BJ (cell line): Measurements from ENCODE around the gene KRTCAP3. TPM values are rescaled to one million over a fixed set of nuclear protein-coding genes. Genes with fewer than 3 reads are reported as not detected.

Source experiments
- CTCF ChIA-PET: fragments of 350-600 bp; formaldehyde crosslinking; extraction: SDS; loops from one replicate; lab custom pipeline; 2021; ENCODE audit warnings: antibody characterized with exemption, inconsistent platforms; lab: Yijun Ruan, JAX
- POLR2A ChIA-PET: fragments of 300-600 bp; sonication (Branson Sonifier 250); formaldehyde crosslinking; extraction: SDS; loops from one replicate; lab custom pipeline; 2021; ENCODE audit warnings: antibody characterized with exemption; lab: Charles Lee
- DNase-seq: peaks from one replicate; pipeline ENCODE4 v3.0.0-alpha.2; 2011; ENCODE audit warnings: low read depth
- H3K27me3 ChIP-seq: 2 replicates; pipeline ENCODE4 v1.6.0; 2011; ENCODE audit warnings: low read length; ENCODE audit not compliant: control insufficient read depth, insufficient read depth
- H3K36me3 ChIP-seq: 2 replicates; pipeline ENCODE4 v1.5.1; 2011; ENCODE audit warnings: low read length; ENCODE audit not compliant: control insufficient read depth, insufficient read depth
- H3K4me3 ChIP-seq: 2 replicates; pipeline ENCODE4 v1.5.1; 2011; ENCODE audit warnings: low read depth, mild to moderate bottlenecking, control low read depth, low read length
- CTCF ChIP-seq: IDR thresholded peaks from 2 replicates; pipeline ENCODE4 v1.5.1; 2011; ENCODE audit warnings: low read depth, mild to moderate bottlenecking, control low read depth, inconsistent platforms, low read length, moderate library complexity; ENCODE audit not compliant: insufficient read depth
- polyA plus RNA-seq: library from polyadenylated mRNA; depleted of rRNA; stranded (reverse); fragments of >200 nt; gene quantifications from 2 replicates; pipeline ENCODE4 v1.2.3, GENCODE V29; 2011

KRTCAP3 gene
- polyA plus RNA-seq, 1 experiment = 0.47 TPM

- peak within 1 kb of the TSS; percentile 97 for H3K4me3 ChIP-seq
- H3K27me3 ChIP-seq = no peaks in the 10 kb centered on the region
- DNase-seq = no peak
- ChIA-PET POLR2A (interaction anchor here (0.6 kb wide), 1 partner anchor 74 kb away, joined by 4 read pairs; no protein-coding TSS in a partner anchor), CTCF (interaction anchor here (0.9 to 2.5 kb wide), 4 partner anchors 11 to 50 kb away, joined by 3 to 11 read pairs (median 6); partner anchors contain the start of gene PPM1G)
- TF ChIP-seq CTCF = peak; percentile 19; the same call in 1 of the 2 replicates
- H3K36me3 ChIP-seq = peaks cover 2% of the 10 kb centered on the region; the same call in 1 of the 2 replicates
Observed at GRCh38 chr2:27428213-27428977, 13.8 kb upstream of the KRTCAP3 start, which contains the start of gene NRBP1. Gene NRBP1, plus strand, starts transcription at chr2:27428631. Its CDS starts 4,643 bp downstream, at chr2:27433274.

DNA sequence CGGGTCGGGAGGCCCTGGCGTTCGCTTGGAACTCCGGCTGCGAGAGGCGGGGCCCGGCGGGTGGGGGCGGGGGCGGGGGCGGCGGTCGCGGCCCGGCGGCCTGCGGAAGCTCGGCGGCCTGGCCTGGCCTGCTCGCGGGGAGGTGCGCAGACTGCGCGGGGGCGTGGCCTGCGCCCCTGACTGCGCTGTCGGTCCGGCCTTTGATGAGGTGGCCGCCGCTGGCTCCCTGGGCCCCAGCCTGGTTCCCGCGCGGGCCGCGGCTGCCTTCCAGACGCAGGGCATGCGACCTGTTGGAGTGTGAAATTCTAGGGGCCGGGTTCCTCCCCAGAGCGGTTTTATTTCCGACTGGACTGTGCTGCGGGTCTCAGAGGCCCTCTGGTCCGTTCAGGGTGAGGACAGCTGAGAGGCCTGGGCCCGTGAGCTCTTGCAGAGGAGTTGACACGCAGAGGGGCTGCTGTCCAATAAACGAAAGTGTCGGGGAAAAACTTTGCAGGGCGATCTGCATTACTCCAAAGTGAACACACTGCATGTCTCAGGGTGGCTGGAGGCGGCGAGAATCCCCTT is 13.1 kb upstream of the KRTCAP3 start:
- TF ChIP-seq CTCF = no peak
- CTCF ChIA-PET = interaction anchor here (0.9 to 2.5 kb wide), 5 partner anchors 10 to 60 kb away, joined by 3 to 11 read pairs (median 4); partner anchors contain the start of gene PPM1G
- POLR2A ChIA-PET = interaction anchor here (0.5 kb wide), 1 partner anchor 163 kb away, joined by 3 read pairs; no protein-coding TSS in a partner anchor
- no peak for DNase-seq
- Histone ChIP-seq H3K27me3 (no peaks in the 10 kb centered on the region), H3K4me3 (peak overlapping the region; percentile 97), H3K36me3 (peaks cover 8% of the 10 kb centered on the region)

DNA sequence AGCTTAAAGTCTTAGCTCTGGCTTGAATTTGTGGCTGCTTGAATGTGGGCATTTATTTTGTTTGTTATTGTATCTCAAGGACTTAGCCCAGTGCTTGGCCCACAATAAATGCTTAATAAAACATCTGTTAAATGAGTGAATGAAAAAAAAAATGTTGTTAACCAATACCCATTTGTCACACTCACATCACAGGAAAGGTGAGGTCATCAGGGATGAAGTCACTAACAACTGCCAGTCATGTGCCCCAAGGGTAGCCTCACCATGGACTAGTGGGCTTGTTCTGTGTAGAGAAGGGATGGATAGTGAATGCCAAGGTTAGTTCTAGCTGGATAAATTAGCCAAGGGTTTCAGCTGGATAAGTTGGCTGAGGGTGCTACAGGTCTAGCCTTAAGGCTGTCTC is 10.8 kb upstream of the KRTCAP3 start:
- TF ChIP-seq CTCF = no peak
- Histone ChIP-seq H3K27me3 (no peaks in the 10 kb centered on the region), H3K36me3 (peaks cover 24% of the 10 kb centered on the region), H3K4me3 (no peak overlapping the region)
- DNase-seq = no peak
- ChIA-PET POLR2A (interaction anchor here (0.6 kb wide), 1 partner anchor 51 kb away, joined by 4 read pairs; the partner anchor contains the start of gene ZNF513), CTCF (interaction anchor here (0.7 kb wide), 1 partner anchor 27 kb away, joined by 4 read pairs; no protein-coding TSS in a partner anchor)

DNA sequence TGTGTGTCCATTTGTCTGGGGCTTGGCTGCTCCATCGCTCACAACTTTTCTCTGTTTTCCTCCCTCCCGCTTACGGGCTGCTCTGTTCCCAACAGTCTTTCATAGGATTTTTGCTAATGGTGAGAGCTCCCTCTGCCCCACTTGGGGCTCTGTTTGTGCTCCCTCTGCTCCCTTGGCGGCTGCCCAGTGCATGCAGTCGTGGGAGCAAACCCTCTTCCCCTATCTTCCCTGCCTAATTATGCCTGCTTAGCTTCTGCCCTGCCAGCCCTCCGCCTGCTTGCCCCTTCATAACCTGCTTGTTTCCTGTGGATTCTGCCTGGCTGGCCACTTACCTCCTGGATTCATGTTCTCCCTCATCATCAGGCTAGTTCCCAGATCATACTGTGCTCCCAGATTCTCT is 6.6 kb upstream of the KRTCAP3 start:
- POLR2A ChIA-PET = no interaction called here

More for the DNA sequence above, 6.6 kb upstream of the KRTCAP3 start:
- no peak overlapping the region for H3K4me3 ChIP-seq
- peaks cover 39% of the 10 kb centered on the region for H3K36me3 ChIP-seq
- CTCF ChIA-PET = no interaction called here
- H3K27me3 ChIP-seq = no peaks in the 10 kb centered on the region
- no peak for TF ChIP-seq CTCF
- DNase-seq = no peak
